NB4 (cell line): ENCODE results near the gene HDGFL2.

Experiments
- CTCF ChIP-seq: IDR thresholded peaks from one replicate; pipeline ENCODE4 v1.5.1; 2012; ENCODE audit warnings: low read depth, low read length
- POLR2A ChIP-seq: IDR thresholded peaks from 2 replicates; pipeline ENCODE4 v1.6.1; 2011; ENCODE audit warnings: mild to moderate bottlenecking; ENCODE audit not compliant: insufficient read length; ENCODE audit errors: extremely low read depth

GRCh38 chr19:4493104-4493928 lies 21.2 kb downstream of the HDGFL2 start:
- TF ChIP-seq POLR2A, result no peak
- TF ChIP-seq CTCF, result no peak
